CD4-positive, alpha-beta T cell treated with Interleukin-10 for 1 hour (primary cell): ENCODE results near the gene BAZ2B.

Experiments
- DNase-seq: peaks from one replicate; pipeline ENCODE4 v3.0.0-alpha.2; 2020

The BAZ2B gene

DNA sequence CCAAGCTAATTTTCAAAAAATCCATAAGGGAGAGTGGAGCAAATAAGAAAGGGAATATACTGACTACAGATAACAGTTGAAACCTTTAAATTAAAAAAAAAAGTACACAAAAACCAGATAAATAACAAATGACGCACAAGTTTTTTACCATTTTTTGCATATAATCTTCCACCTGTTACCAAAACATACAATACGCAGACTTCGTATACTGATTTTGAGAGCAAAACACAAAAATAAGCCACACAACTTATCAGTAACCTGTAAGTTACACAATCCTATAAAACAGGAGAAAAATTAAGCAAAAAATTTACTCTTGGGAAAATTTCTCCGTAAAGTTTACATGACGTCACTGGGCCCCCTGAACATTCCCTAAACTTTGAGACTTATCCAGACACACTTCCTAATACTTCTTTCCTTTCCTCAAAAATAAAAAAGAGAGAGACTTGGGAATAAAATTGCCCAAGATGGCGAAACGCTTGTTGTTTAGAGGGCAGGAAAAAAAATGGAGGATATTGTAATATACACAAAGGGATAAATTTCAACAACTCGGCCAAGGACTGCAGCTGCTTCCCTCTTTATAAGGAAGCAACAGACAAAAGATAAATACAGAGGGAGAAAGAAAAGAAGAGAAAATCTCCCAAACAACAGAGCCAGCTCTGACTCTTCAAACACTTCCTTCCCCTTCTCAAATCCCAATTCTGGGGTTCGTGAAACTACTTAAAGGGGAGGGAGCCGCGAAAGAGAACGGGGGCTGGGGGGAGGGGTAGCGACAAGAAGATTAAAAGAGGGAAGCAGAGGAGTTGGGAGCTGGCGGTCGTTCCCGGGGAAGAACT lies 1.6 kb downstream of the BAZ2B start:
- DNase-seq = no peak

DNA sequence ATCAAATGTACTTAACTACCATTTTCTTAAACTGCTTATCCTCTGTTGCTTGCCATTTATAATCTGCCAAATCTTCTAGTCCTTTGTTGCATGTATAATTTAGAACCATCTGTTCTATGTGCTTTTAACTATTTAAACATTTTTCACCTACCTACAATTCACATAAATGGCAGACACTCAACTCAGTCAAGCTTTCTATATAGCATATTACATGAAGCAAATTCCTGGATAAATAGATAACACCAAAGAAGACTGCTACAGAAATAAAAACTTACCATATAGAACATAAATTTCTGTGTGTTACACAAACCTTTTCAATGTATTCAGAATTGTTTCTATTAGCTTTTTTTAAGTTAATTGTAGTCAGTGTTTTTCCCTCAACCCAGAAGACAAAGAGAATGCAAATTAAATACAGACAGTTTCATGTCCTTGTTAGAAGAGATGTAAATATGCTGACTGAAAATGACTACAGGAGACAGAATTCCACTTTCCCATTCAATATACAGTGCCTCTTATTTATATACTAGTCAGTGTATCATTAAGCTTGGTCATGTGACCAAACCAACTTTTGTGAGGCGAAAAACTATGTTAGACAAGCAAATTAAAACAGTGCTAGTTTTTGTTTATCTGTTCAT lies 2.6 kb downstream of the BAZ2B start:
- DNase-seq = no peak

GRCh38 chr2:159613091-159613490 lies 3.3 kb downstream of the BAZ2B start:
- DNase-seq = no peak

DNA sequence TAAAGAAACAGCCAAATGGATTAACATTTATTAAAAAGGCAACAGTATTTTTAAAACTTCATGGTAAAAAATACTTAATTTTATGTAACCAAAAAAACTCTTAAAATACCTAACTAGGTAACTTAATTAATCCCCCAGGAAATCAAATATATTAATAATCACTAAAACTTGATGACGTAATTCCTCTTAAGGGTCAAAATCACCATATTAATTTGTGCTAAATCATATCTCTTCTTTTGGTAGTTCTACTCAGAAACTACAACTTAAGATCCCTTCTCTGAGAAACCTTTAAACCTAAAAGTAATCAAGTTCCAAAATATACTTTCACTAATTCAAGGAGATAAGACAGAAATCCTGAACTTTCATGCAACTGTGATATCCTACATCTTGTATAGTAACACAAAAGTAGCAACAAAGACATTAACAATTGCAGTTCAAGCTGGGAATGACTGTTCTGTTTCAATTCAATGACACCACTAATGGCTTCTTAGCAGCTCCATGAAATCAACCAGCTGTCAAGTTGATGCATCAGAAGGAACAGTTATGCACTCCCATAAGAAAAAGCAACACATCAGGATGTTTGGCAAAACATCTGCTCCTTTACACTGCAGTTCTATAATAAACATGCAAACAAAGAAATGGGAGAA lies 4.0 kb downstream of the BAZ2B start:
- no peak for DNase-seq

DNA sequence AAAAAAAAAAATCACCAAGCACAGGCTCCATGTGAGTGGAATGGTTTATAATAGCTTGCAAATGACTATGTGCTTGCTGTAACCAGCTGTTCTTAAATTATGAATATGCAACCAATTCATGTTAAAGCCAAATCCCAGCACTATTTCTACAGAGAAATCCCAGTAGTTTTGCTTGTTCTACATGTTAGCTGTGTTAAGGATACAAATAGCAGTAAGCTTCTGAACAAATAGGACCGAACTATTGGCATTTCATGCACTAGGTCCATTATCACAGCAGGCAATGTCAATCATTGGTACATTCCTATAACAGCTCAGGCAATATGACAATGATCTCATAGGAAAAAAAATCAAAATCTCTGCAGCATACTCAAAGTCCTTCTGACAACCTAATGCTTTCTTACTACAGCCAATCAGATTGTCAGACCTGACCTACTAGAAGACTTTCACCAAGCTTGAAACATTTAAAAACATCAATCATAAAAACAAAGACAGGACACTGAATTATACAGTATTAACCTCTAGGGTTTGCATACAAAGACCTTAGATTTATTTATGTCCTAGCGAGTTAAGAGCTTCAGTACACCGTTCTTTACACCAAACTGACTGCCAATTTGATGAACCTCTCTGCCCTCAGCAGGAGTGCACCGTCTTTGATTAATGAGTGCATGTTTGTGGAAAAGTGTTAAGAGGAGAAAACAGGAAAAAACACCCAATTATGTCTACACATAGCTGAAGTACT lies 6.4 kb downstream of the BAZ2B start:
- DNase-seq = no peak

- DNase-seq = no peak
Observed at GRCh38 chr2:159608723-159609308, 7.5 kb downstream of the BAZ2B start.

DNA sequence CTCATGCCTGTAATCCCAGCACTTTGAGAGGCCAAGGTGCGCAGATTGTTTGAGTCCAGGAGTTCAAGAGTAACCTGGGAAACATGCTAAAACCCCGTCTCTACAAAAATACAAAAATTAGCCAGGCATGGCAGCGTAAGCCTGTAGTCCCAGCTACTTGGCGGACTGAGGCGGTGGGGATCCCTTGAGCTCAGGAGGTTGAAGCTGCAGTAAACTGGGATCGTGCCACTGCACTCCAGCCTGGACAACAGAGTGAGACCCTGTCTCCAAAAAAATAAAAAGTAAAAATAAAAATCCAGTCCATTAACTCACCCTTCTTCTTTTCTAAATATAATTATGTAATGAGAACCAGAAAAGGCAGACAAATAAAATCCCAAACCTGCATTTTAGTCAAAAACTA lies 8.2 kb downstream of the BAZ2B start:
- no peak for DNase-seq

- DNase-seq = no peak
Observed at GRCh38 chr2:159606287-159606686, 10.1 kb downstream of the BAZ2B start.

DNA sequence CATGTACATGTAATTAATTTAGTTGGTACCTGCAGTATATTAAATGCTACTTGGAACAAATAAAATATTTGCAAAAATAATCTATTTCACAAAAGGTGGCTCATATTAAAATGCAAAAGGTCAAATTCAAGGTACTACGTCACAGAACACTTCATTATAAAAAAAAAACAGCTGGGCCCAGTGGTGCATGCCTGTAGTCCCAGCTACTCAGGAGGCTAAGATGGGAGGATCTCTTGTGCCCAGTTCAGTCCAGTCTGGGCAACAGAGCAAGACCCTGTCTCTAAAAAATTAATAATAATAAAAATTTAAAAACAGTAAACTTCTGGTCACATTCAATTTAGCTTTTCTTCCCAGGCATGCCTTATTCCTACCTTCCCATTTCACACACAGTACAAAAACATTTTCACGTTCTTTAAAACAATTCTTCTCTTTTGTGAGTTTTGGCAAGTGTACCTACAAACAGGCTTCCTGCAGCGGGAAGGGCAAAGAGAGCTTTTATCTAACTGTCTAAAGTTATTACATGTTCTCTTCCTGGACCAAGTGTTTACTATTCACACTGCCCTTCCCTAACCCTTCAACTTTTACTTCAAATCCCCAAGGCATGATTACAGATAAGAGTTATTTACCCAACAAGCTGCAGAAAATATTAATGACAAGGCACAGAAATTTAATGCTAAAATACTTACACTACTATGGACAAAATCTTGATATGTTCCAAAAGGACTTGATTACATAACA lies 10.7 kb downstream of the BAZ2B start:
- no peak for DNase-seq

- no peak for DNase-seq
Observed at GRCh38 chr2:159604159-159604558, 12.2 kb downstream of the BAZ2B start.

- DNase-seq = no peak
Observed at GRCh38 chr2:159600752-159601151, 15.6 kb downstream of the BAZ2B start.

DNA sequence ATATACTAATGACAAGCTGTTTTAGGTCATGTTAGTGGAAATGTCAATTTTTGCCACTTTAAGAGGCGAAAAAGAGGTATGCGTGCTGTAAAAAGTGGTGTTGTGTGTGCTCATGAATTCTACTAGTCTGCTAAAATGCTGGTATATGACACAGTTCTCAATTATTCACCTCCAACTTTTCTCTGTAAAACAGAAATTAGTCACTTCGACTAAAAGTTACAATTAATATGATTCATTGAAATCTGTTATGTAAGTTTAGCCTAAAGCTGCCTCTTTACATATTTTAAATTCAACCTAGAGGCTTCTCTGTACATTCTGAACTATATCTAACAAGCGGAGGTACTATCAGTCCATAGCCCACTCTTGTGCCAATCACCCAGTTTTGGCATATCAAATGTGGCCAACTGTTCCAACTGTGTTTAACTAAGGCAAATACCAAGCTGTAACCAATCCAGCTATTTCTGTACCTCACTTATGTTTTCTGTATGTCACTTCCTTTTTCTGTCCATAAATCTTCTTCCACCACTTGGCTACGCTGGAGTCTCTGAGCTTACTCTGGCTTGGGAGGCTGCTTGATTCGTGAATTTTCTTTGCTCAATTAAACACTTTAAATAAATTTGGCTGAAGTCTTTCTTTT lies 20.8 kb downstream of the BAZ2B start:
- DNase-seq = no peak

DNA sequence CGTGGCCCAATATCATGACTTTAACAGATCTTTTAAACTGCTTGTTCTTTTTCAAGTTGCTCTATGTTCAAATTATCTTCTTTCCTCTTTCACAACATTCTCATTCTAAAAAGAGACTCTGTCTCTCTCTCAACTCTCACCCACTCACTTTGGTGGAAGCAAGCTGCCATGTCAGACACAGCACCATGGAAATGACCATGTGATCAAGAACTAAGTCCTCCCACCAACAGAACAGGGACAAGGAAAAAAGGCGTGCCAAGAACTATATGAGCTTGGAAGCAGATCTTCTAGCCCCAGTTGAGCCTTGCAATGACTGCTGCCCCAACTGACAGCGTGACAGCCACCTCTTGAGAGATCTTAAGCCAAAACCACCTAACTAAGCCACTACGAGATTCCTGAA lies 23.9 kb downstream of the BAZ2B start:
- DNase-seq = no peak

DNA sequence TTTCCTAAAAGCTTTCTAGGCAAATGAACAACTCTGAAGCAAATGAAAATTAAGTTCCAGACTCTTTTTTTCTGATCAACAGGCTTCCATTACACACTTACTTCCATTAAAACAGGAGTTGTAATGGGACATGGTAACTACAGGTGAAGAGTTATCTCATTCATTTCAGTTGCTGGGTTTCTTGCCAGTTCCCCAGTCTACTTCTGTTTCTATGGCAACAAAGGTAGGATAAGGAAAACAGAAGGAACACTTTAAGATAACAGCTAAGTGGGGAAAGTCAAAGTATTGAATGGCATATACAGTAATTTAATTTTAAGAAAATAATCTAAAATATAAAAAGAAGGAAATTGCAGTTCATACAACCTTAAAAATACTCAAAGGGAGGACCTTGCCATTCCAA lies 25.1 kb downstream of the BAZ2B start:
- DNase-seq = no peak

- DNase-seq = no peak
Observed at GRCh38 chr2:159589286-159589685, 27.1 kb downstream of the BAZ2B start.

GRCh38 chr2:159586034-159586433 lies 30.3 kb downstream of the BAZ2B start:
- DNase-seq = no peak

- DNase-seq = no peak
Observed at GRCh38 chr2:159585622-159586021, 30.7 kb downstream of the BAZ2B start.

GRCh38 chr2:159584796-159585195 lies 31.6 kb downstream of the BAZ2B start:
- DNase-seq = no peak

GRCh38 chr2:159573846-159574606 lies 42.3 kb downstream of the BAZ2B start:
- DNase-seq = no peak

- DNase-seq = no peak
Observed at GRCh38 chr2:159573294-159573693, 43.1 kb downstream of the BAZ2B start.

DNA sequence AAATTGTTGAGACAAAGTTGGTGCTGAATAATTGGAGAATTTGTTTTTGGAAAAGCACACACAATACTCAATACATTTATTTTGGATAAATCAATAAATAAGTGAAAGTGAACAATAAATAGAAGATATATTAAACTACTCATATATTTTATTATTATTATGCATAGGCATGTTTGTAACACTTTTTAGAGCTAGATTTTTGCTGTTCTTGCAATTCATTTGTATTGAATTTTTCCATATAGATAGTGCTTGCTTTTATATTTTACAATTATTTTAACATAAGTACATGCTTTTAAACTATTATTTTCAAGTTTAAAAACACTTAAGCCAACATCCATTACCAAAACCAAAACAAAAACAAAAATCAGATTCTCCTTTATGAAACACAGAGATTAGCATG lies 43.9 kb downstream of the BAZ2B start:
- DNase-seq = no peak
